K562 (cell line): ENCODE data around the gene KATNAL1. TPM values are rescaled to one million over a fixed set of nuclear protein-coding genes. Genes with fewer than 3 reads are reported as not detected.

Experiments
- ATAC-seq: fragments of 200-7000 bp; cut with Tn5 transposase; 3 replicates; pipeline ENCODE4 v1.9.1; 2020; ENCODE audit warnings: moderate library complexity
- BruUV-seq: library from RNA; stranded (reverse); fragments of 400-500 nt; replicated peaks from 2 replicates; lab custom pipeline; 2021; lab: Mats Ljungman, UMichigan
- CTCF ChIA-PET: fragments of 300-600 bp; formaldehyde crosslinking; extraction: SDS; loops from one replicate; lab custom pipeline; 2021; ENCODE audit warnings: low intra/inter-chr PET ratio; lab: Yijun Ruan, JAX
- POLR2A ChIA-PET: fragments of 300-600, 350-650 bp; sonication (Branson Sonifier 250); formaldehyde crosslinking; extraction: SDS; loops from one replicate; lab custom pipeline; 2021; ENCODE audit warnings: antibody characterized with exemption, inconsistent platforms; lab: Yijun Ruan, JAX
- DNase-seq, 4 experiments: peaks; one replicate each; pipeline versions ENCODE4 v3.0.0 to v3.0.0-alpha.2; 2011 to 2018; ENCODE audit warnings: low spot score in 3 of 4, mixed read lengths in 3 of 4; ENCODE audit errors: extremely low read depth in 1 of 4
- FAIRE-seq: peaks from 2 replicates; lab custom pipeline; 2011; peaks lifted over from hg19 to GRCh38; lab: Jason Lieb, UNC
- H2AFZ ChIP-seq: 2 replicates; pipeline ENCODE4 v1.6.0; 2011; ENCODE audit warnings: low read depth, low read length, control low read depth, inconsistent platforms
- H3K27ac ChIP-seq: fragments of 200-600 bp; 3 replicates; pipeline ENCODE4 v1.8.0; 2011; ENCODE audit warnings: low read depth, mild to moderate bottlenecking, control low read depth, inconsistent platforms, low read length, moderate library complexity, mixed read lengths; ENCODE audit errors: extremely low read depth
- H3K27me3 ChIP-seq, 2 experiments: fragments of 300-600 bp in 1 of 2; 2 replicates in 1 of 2; 3 replicates in 1 of 2; pipeline versions ENCODE4 v1.6.0 to v1.8.0; 2011; ENCODE audit warnings: inconsistent platforms in 2 of 2, low read length in 2 of 2, mild to moderate bottlenecking in 1 of 2, mixed read lengths in 1 of 2, moderate library complexity in 1 of 2; ENCODE audit not compliant: control insufficient read depth in 2 of 2, insufficient read depth in 2 of 2
- H3K36me3 ChIP-seq: fragments of 300-600 bp; 3 replicates; pipeline ENCODE4 v1.8.0; 2011; ENCODE audit warnings: mild to moderate bottlenecking, low read length, inconsistent platforms; ENCODE audit not compliant: control insufficient read depth, insufficient read depth
- H3K4me1 ChIP-seq, 2 experiments: fragments of 200-600 bp in 1 of 2; replicated peaks in 1 of 2; 2 replicates in 1 of 2; 3 replicates in 1 of 2; pipeline versions ENCODE4 v1.5.1 to v1.8.0; 2011; ENCODE audit warnings: inconsistent platforms in 2 of 2, low read length in 2 of 2, mild to moderate bottlenecking in 1 of 2, mixed read lengths in 1 of 2, moderate library complexity in 1 of 2; ENCODE audit not compliant: control insufficient read depth in 2 of 2, insufficient read depth in 2 of 2
- H3K4me2 ChIP-seq: 2 replicates; pipeline ENCODE4 v1.6.1; 2011; ENCODE audit warnings: low read length, control low read depth, inconsistent platforms, mixed read lengths; ENCODE audit not compliant: insufficient read depth
- H3K4me3 ChIP-seq: fragments of 200-600 bp; sonication (generic), shearing (Covaris generic); 2 replicates; pipeline ENCODE4 v1.5.1; 2016; ENCODE audit warnings: control low read depth, inconsistent platforms
- H3K79me2 ChIP-seq: fragments of 200-600 bp; 3 replicates; pipeline ENCODE4 v1.8.0; 2011; ENCODE audit warnings: low read length, inconsistent platforms; ENCODE audit not compliant: control insufficient read depth, insufficient read depth
- H3K9ac ChIP-seq, 2 experiments: 2 replicates each; pipeline versions ENCODE4 v1.6.0 to v1.6.1; 2011; ENCODE audit warnings: low read depth in 2 of 2, low read length in 2 of 2, control low read depth in 1 of 2, inconsistent platforms in 1 of 2, mild to moderate bottlenecking in 1 of 2, mixed read lengths in 1 of 2; ENCODE audit not compliant: insufficient read depth in 1 of 2
- H3K9me1 ChIP-seq: one replicate; pipeline ENCODE4 v1.6.0; 2011; ENCODE audit warnings: inconsistent platforms, mild to moderate bottlenecking, low read length, moderate library complexity; ENCODE audit not compliant: control insufficient read depth, insufficient read depth
- H3K9me3 ChIP-seq: replicated peaks from 2 replicates; pipeline ENCODE4 v1.5.1; 2011; ENCODE audit warnings: low read depth, low read length, inconsistent platforms; ENCODE audit not compliant: control insufficient read depth, insufficient read depth
- H4K20me1 ChIP-seq: replicated peaks from 2 replicates; pipeline ENCODE4 v1.6.1; 2011; ENCODE audit warnings: low read length, inconsistent platforms, mixed read lengths; ENCODE audit not compliant: control insufficient read depth, insufficient read depth
- FOXJ3 ChIP-seq: sonication (generic); formaldehyde crosslinking; IDR thresholded peaks from 2 replicates; pipeline ENCODE4 v1.4.0; 2020; ENCODE audit warnings: mild to moderate bottlenecking, missing genetic modification reagents
- FOXP4 ChIP-seq: sonication (generic); formaldehyde crosslinking; IDR thresholded peaks from 2 replicates; pipeline ENCODE4 v1.8.0; 2022; ENCODE audit warnings: mild to moderate bottlenecking, missing genetic modification reagents, borderline replicate concordance
- ILK ChIP-seq: fragments of 450-650 bp; IDR thresholded peaks from 2 replicates; pipeline ENCODE4 v1.6.1; 2016; ENCODE audit warnings: missing genetic modification characterization, low read depth, mild to moderate bottlenecking, missing compliant biosample characterization, moderate library complexity, borderline replicate concordance
- LEF1 ChIP-seq: fragments of 450-650 bp; IDR thresholded peaks from 2 replicates; pipeline ENCODE4 v1.6.1; 2016; ENCODE audit warnings: mild to moderate bottlenecking
- ZFP1 ChIP-seq: fragments of 450-650 bp; formaldehyde crosslinking; IDR thresholded peaks from 2 replicates; pipeline ENCODE4 v1.4.0; 2020; ENCODE audit warnings: mild to moderate bottlenecking, mixed read lengths
- ZNF77 ChIP-seq: fragments of 250-450 bp; sonication (Bioruptor Pico); IDR thresholded peaks from 2 replicates; pipeline ENCODE4 v1.5.0; 2020
- ZNF830 ChIP-seq: fragments of 250-450 bp; sonication (Bioruptor Pico); IDR thresholded peaks from 2 replicates; pipeline ENCODE4 v1.5.0; 2021; ENCODE audit warnings: mild to moderate bottlenecking
- WGBS: fragments of 100-300 bp; shearing (Covaris generic); methylation state at CpG from one replicate; pipeline ENCODE4 v1.1.6; 2016; ENCODE audit warnings: low coverage, mixed read lengths; ENCODE audit not compliant: insufficient coverage; ENCODE audit errors: missing lambda C conversion rate; 5-methylcytosine and 5-hydroxymethylcytosine counted together
- in situ Hi-C: fragments of 300-500 bp; cut with MboI; formaldehyde crosslinking; loops from 4 replicates; pipeline ENCODE4 v1.15.0; 2018; ENCODE audit warnings: inconsistent platforms, mixed read lengths
- intact Hi-C: fragments of 100-400 bp; cut with micrococcal nuclease; formaldehyde crosslinking; loops from 2 replicates; pipeline ENCODE4 v1.14.2; 2022
- polyA plus RNA-seq, 8 experiments: library from polyadenylated mRNA; depleted of rRNA in 4 of 8; stranded (reverse) in 5 of 8; unstranded in 3 of 8; fragments of >200 nt; fragmentation: Nextera tagmentation in 2 of 8; fragmentation: Illumina TruSeq in 1 of 8; extraction: Ambion mirVana in 2 of 8; extraction: Trizol in 1 of 8; gene quantifications; 2 replicates each; pipeline versions ENCODE4 v1.2.1 to v1.2.3, GENCODE V29; 2011 to 2014; ENCODE audit warnings: inconsistent platforms in 1 of 8, missing spikeins in 1 of 8
- total RNA-seq, 7 experiments: library from RNA; depleted of rRNA in 6 of 7; stranded (reverse); fragments of >200 nt in 6 of 7; fragmentation: Illumina TruSeq in 2 of 7; extraction: Trizol in 2 of 7; gene quantifications; 2 replicates each; pipeline versions ENCODE4 v1.2.1 to v1.2.3, GENCODE V29; 2011 to 2021; ENCODE audit warnings: low replicate concordance in 1 of 7
- TF ChIP-seq, protein P1 (sequence below): fragments of 150-350 bp; conservative IDR thresholded peaks from 2 replicates; pipeline ENCODE4 v1.6.1; 2014; ENCODE audit warnings: low read length

KATNAL1 gene
- total and polyA plus RNA-seq, 9 of the 15 experiments (the other 6 are each of a cell fraction or from before 2014, with no cell fraction given): 2.5 to 8.2 (median 5.5) TPM

DNA sequence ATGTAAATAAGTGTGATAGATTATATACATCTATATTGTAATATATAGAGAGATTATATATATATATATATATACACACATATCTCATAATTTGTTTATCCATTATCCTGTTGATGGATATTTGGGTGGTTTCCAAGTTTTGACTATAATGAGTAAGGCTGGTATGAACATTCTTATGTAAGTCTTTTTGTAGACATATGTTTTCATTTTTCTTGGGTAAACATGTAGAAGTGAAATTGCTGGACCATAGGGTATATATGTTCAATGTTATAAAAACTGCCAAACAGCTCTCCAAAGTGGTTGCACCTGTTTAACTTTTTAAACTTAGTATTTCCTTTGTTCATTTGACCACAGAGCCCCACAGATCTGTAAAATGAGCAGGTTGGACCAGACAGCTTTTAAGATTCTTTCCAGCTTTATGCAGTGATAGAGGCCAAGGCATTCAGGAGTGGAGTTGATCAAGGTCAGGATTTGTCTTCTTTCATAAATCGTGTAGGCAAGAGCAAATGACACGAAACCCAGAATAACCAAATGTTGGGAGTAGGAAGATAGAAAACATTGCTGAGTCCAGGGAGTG lies 21.7 kb upstream of the KATNAL1 start:
- H2AFZ ChIP-seq: no peak overlapping the region
- no peak overlapping the region for H3K27ac ChIP-seq
- BruUV-seq: no TSS peak
- TF ChIP-seq, protein P1, sequence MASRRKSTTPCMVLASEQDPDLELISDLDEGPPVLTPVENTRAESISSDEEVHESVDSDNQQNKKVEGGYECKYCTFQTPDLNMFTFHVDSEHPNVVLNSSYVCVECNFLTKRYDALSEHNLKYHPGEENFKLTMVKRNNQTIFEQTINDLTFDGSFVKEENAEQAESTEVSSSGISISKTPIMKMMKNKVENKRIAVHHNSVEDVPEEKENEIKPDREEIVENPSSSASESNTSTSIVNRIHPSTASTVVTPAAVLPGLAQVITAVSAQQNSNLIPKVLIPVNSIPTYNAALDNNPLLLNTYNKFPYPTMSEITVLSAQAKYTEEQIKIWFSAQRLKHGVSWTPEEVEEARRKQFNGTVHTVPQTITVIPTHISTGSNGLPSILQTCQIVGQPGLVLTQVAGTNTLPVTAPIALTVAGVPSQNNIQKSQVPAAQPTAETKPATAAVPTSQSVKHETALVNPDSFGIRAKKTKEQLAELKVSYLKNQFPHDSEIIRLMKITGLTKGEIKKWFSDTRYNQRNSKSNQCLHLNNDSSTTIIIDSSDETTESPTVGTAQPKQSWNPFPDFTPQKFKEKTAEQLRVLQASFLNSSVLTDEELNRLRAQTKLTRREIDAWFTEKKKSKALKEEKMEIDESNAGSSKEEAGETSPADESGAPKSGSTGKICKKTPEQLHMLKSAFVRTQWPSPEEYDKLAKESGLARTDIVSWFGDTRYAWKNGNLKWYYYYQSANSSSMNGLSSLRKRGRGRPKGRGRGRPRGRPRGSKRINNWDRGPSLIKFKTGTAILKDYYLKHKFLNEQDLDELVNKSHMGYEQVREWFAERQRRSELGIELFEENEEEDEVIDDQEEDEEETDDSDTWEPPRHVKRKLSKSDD: no peak
- TF ChIP-seq ZNF77 (CRISPR knock-in tag) (no peak), ILK (tag) (no peak), FOXJ3 (CRISPR knock-in tag) (no peak), ZFP1 (CRISPR knock-in tag) (no peak), LEF1 (no peak), FOXP4 (CRISPR knock-in tag) (no peak), ZNF830 (CRISPR knock-in tag) (no peak)
- FAIRE-seq (no peak), ATAC-seq (no peak), DNase-seq (no peak)
- H3K4me2 ChIP-seq: no peak overlapping the region
- intact Hi-C loops (no loop called here), in situ Hi-C loops (loop anchor here (25.0 kb wide), 1 partner anchor 192 kb away; no protein-coding TSS in a partner anchor)
- H3K4me3 ChIP-seq: no peak overlapping the region
- no peak overlapping the region for H3K9ac ChIP-seq
- no peaks in the 10 kb centered on the region for H4K20me1 ChIP-seq
- peaks cover 0 to 4% of the 10 kb centered on the region in 2 experiments; a peak in 1 of 5 replicates for H3K27me3 ChIP-seq
- no peaks in the 10 kb centered on the region for H3K9me1 ChIP-seq
- CTCF ChIA-PET: no interaction called here
- no peaks in the 10 kb centered on the region for H3K79me2 ChIP-seq
- no peaks in the 10 kb centered on the region for H3K9me3 ChIP-seq
- no peaks in the 10 kb centered on the region; a peak in 1 of 5 replicates for H3K4me1 ChIP-seq
- 14% methylated on average over 2 of the region's 2 CpGs for WGBS
- H3K36me3 ChIP-seq: no peaks in the 10 kb centered on the region
- POLR2A ChIA-PET: no interaction called here
